Measurements from ENCODE around the gene EFR3B.

DNA sequence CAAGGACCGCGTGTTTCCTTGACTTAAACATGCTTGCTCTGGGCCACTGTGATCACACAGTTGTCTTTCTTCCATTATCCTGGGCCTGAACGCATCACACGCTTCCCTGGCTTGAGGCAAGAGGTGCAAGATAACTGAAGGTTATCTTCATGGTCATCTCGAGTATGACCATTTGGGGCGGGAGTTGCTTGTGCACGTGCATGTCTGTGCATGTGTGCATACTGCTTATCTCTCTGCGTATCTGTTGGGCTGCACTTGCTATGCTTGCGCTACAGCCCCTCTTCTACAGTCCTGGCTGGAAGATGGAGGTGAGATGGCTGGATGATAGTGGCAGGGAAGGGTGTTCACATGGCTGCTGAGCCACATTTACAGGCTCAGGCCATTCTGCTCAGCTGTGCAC is 27.2 kb upstream of the EFR3B start:
- TF ChIP-seq, protein P1, sequence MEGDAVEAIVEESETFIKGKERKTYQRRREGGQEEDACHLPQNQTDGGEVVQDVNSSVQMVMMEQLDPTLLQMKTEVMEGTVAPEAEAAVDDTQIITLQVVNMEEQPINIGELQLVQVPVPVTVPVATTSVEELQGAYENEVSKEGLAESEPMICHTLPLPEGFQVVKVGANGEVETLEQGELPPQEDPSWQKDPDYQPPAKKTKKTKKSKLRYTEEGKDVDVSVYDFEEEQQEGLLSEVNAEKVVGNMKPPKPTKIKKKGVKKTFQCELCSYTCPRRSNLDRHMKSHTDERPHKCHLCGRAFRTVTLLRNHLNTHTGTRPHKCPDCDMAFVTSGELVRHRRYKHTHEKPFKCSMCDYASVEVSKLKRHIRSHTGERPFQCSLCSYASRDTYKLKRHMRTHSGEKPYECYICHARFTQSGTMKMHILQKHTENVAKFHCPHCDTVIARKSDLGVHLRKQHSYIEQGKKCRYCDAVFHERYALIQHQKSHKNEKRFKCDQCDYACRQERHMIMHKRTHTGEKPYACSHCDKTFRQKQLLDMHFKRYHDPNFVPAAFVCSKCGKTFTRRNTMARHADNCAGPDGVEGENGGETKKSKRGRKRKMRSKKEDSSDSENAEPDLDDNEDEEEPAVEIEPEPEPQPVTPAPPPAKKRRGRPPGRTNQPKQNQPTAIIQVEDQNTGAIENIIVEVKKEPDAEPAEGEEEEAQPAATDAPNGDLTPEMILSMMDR (IDR thresholded peaks at IDR 0.05), result no peak
- no peak for TF ChIP-seq POLR2A (IDR thresholded peaks at IDR 0.05)
